SU-DHL-6 (cell line): ENCODE data around the gene DICER1.

Experiments used
- H2AFZ ChIP-seq: fragments of 200-600 bp; sonication (generic); 2 replicates; pipeline ENCODE4 v1.6.1; 2014; ENCODE audit warnings: low read depth, mild to moderate bottlenecking, moderate library complexity, mixed read lengths, antibody characterized with exemption, low read length; ENCODE audit not compliant: severe bottlenecking
- H3F3A ChIP-seq: fragments of 200-600 bp; shearing (Covaris generic); 2 replicates; pipeline ENCODE4 v1.6.0; 2016; ENCODE audit warnings: antibody characterized with exemption, mild to moderate bottlenecking; ENCODE audit not compliant: insufficient read depth
- H3K27ac ChIP-seq: fragments of 200-600 bp; sonication (generic); 2 replicates; pipeline ENCODE4 v1.5.1; 2016; ENCODE audit warnings: low read depth, mild to moderate bottlenecking, low read length, moderate library complexity, mixed read lengths
- H3K27me3 ChIP-seq: fragments of 200-600 bp; sonication (generic), shearing (Covaris generic); 2 replicates; pipeline ENCODE4 v1.6.0; 2014; ENCODE audit warnings: mild to moderate bottlenecking, low read length
- H3K36me3 ChIP-seq: fragments of 200-600 bp; sonication (generic); 2 replicates; pipeline ENCODE4 v1.6.1; 2014; ENCODE audit warnings: mild to moderate bottlenecking, low read length, mixed read lengths
- H3K4me2 ChIP-seq: fragments of 300-600, 200-600 bp; shearing (Covaris generic), sonication (generic); 2 replicates; pipeline ENCODE4 v1.6.0; 2014; ENCODE audit warnings: low read length, low read depth, mild to moderate bottlenecking; ENCODE audit not compliant: poor library complexity, severe bottlenecking
- H3K4me3 ChIP-seq: fragments of 200-600 bp; sonication (generic); 2 replicates; pipeline ENCODE4 v1.5.1; 2014; ENCODE audit warnings: antibody characterized with exemption, low read length, mild to moderate bottlenecking, mixed read lengths; ENCODE audit not compliant: insufficient read depth, poor library complexity, severe bottlenecking
- H3K79me2 ChIP-seq: fragments of 200-600 bp; sonication (generic); 2 replicates; pipeline ENCODE4 v1.6.1; 2014; ENCODE audit warnings: mild to moderate bottlenecking, low read length, moderate library complexity; ENCODE audit not compliant: insufficient read depth
- H3K9ac ChIP-seq: fragments of 200-600 bp; sonication (generic); 2 replicates; pipeline ENCODE4 v1.7.0; 2014; ENCODE audit warnings: mild to moderate bottlenecking, low read length
- H3K9me2 ChIP-seq: fragments of 200-600 bp; sonication (generic); replicated peaks from 2 replicates; pipeline ENCODE4 v1.6.1; 2014; ENCODE audit warnings: low read length; ENCODE audit not compliant: insufficient read depth
- H3K9me3 ChIP-seq: fragments of 200-600 bp; sonication (generic); 2 replicates; pipeline ENCODE4 v1.6.1; 2014; ENCODE audit warnings: low read length, mixed read lengths; ENCODE audit not compliant: insufficient read depth
- H4K20me1 ChIP-seq: fragments of 200-600 bp; sonication (generic); 2 replicates; pipeline ENCODE4 v1.6.1; 2014; ENCODE audit warnings: low read depth, mild to moderate bottlenecking, antibody characterized with exemption, low read length, moderate library complexity, mixed read lengths
- EZH2phosphoT487 ChIP-seq: fragments of 200-600 bp; sonication (generic), shearing (Covaris generic); conservative IDR thresholded peaks from 2 replicates; pipeline ENCODE4 v1.6.1; 2018; ENCODE audit warnings: mild to moderate bottlenecking, antibody characterized with exemption, low read length, moderate library complexity, mixed read lengths
- TF ChIP-seq, protein P1 (sequence below): fragments of 200-600 bp; sonication (generic); IDR thresholded peaks from one replicate; pipeline ENCODE4 v1.5.1; 2017; ENCODE audit warnings: antibody characterized with exemption, mild to moderate bottlenecking, low read length, moderate library complexity; ENCODE audit not compliant: insufficient read depth, poor library complexity, severe bottlenecking

Gene DICER1

DNA sequence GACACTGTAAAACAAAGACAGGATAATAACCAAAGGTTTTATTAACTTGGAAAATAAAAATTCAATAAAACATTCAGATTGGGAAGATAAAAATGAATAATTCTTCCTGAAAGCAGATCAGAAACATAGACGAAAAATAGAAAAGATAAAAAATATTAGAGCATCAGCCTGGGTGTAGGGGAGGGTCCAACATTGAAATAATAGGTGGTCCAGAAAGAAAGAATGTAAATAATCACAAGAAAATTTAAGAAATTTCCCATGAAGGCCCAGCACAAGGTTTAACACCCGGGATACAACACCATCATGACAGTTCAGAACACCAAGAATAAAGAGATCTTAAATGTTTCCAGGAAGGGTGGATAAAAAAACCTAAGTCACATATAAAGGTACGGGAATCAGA is 31.1 kb upstream of the DICER1 start:
- H3K9ac ChIP-seq, result no peak overlapping the region
- H3K27ac ChIP-seq, result no peak overlapping the region
- TF ChIP-seq EZH2phosphoT487, result no peak
- TF ChIP-seq, protein P1, sequence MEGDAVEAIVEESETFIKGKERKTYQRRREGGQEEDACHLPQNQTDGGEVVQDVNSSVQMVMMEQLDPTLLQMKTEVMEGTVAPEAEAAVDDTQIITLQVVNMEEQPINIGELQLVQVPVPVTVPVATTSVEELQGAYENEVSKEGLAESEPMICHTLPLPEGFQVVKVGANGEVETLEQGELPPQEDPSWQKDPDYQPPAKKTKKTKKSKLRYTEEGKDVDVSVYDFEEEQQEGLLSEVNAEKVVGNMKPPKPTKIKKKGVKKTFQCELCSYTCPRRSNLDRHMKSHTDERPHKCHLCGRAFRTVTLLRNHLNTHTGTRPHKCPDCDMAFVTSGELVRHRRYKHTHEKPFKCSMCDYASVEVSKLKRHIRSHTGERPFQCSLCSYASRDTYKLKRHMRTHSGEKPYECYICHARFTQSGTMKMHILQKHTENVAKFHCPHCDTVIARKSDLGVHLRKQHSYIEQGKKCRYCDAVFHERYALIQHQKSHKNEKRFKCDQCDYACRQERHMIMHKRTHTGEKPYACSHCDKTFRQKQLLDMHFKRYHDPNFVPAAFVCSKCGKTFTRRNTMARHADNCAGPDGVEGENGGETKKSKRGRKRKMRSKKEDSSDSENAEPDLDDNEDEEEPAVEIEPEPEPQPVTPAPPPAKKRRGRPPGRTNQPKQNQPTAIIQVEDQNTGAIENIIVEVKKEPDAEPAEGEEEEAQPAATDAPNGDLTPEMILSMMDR, result no peak
- no peaks in the 10 kb centered on the region for H3K27me3 ChIP-seq
- H3K9me3 ChIP-seq, result no peaks in the 10 kb centered on the region
- H3K79me2 ChIP-seq, result no peaks in the 10 kb centered on the region
- no peaks in the 10 kb centered on the region for H3K36me3 ChIP-seq
- no peak overlapping the region for H2AFZ ChIP-seq
- no peak overlapping the region for H3K4me3 ChIP-seq
- H3F3A ChIP-seq, result no peaks in the 10 kb centered on the region
- no peaks in the 10 kb centered on the region for H3K9me2 ChIP-seq
- no peaks in the 10 kb centered on the region for H4K20me1 ChIP-seq
- no peak overlapping the region for H3K4me2 ChIP-seq

DNA sequence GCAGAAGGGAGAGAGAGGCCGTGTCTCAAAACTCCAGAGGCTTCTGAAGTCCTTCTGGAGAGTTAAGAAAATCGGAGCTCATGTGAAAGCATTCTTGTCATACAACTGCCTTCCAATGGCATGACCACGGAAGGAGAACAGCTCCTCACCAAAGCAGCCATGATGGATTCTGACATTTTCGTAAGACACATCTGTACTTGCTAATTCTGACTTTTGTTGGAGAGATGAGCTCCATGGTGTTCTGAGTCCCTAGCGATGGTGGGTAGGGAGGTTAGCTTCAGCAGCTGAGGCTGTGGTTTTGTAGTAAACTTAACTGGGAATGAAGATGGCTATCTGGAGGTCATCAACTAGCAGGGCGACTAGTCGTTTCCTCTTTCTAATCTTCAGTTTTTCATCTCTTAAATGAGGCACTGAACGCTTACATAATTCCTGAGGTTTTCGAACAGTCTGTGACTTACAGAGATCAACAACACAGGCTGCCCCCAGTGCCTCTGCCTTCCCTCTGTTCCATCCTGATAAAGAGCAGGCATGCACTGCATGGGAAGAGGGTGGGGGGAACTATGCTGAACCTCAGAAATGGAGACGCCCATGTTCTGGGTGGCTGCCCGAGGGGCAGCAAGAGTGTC is 28.6 kb upstream of the DICER1 start:
- no peak overlapping the region for H3K27ac ChIP-seq

DNA sequence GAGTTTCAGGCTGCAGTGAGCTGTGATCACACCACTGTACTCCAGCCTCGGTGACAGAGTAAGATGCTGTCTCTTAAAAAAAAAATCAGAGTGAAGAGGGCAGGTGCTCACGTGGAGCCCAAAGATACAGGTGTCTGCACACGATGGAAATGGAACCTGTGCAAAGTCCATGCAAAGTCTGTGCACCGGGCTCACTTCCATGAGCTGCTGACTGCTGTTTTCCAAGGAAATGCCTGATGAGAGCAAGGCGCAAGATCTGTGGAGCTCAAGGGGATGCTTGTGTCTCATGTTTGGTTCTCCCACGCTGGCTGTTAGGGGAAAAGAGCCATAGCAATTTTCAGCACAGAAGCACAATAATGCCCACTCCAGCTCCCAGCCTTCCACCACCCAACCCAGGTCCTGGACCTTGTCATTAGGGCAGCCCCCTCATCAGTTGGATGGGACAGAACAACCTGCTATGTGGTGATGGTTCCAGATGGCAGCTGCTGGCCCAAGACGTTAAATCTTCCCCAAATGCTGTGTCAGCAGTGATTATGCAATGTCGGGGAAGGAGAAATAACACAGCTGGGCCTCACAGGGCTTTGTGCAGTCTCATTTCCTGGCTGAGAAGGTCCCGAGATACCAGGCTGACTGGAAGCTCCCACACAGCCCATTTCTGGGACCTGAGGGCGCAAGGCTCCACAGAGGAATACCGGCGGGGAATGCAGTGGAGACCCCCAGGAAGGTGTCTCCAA is 27.9 kb upstream of the DICER1 start:
- no peaks in the 10 kb centered on the region for H3K9me2 ChIP-seq
- no peak overlapping the region for H3K4me3 ChIP-seq
- no peaks in the 10 kb centered on the region for H3K9me3 ChIP-seq
- no peak overlapping the region for H3K4me2 ChIP-seq
- H3K27me3 ChIP-seq, result no peaks in the 10 kb centered on the region
- H4K20me1 ChIP-seq, result no peaks in the 10 kb centered on the region
- no peaks in the 10 kb centered on the region for H3F3A ChIP-seq
- TF ChIP-seq EZH2phosphoT487, result no peak
- TF ChIP-seq, protein P1, result no peak
- H3K9ac ChIP-seq, result no peak overlapping the region
- H2AFZ ChIP-seq, result no peak overlapping the region
- no peaks in the 10 kb centered on the region for H3K79me2 ChIP-seq
- no peak overlapping the region for H3K27ac ChIP-seq
- no peaks in the 10 kb centered on the region for H3K36me3 ChIP-seq

More for the DNA sequence above, 28.6 kb upstream of the DICER1 start:
- no peaks in the 10 kb centered on the region for H3K27me3 ChIP-seq
- H3F3A ChIP-seq, result no peaks in the 10 kb centered on the region
- H4K20me1 ChIP-seq, result no peaks in the 10 kb centered on the region
- no peaks in the 10 kb centered on the region for H3K79me2 ChIP-seq
- no peaks in the 10 kb centered on the region for H3K9me2 ChIP-seq
- no peak overlapping the region for H3K9ac ChIP-seq
- no peaks in the 10 kb centered on the region for H3K36me3 ChIP-seq
- no peak for TF ChIP-seq EZH2phosphoT487
- TF ChIP-seq, protein P1, result no peak
- no peaks in the 10 kb centered on the region for H3K9me3 ChIP-seq
- H3K4me2 ChIP-seq, result no peak overlapping the region
- no peak overlapping the region for H2AFZ ChIP-seq
- H3K4me3 ChIP-seq, result no peak overlapping the region
